ENCODE data around the gene EPB41L1.

The EPB41L1 gene

DNA sequence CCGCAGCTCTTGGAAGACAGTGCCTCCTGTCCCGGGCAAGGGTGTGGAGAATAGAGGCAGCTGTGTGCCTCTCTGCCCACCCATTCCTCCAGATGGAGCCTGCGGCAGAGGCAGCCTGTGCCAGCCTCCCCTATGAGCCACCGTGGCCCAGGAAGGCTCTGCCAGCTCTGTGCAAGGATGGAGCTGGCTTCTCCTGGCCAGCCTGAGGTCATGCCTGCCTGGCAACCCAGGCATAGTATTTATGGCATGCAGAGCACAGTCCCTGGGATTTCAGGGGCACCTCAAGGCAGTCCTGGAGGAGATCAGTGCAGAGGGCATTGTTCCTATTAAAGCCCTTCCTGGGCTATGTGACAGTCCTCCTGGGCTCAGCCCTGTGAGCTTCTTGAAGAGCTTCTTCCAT is 1.5 kb downstream of the EPB41L1 start:
- no peak for DNase-seq (ENCODE audit: low read depth)

DNA sequence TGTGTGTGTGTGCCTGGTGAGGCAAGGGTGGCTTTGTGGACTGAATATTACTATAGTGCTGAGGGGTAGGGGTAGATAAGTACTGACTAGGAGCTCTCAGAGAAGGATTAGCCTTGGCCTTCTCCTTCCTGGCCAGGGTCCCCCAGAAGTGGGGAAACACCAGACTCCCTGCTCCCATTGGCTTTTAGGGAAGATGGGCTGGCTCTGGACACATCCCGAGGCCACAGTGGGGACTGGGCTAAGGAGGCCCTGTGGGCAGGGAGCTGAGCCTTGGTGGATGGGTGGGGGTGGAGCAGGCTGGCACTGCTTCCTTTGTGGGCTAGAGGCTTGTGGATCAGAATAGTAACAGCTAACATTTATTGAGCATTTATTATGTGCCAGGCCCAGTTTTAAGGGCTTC is 3.1 kb downstream of the EPB41L1 start:
- no peak for DNase-seq (ENCODE audit: low read depth)

DNA sequence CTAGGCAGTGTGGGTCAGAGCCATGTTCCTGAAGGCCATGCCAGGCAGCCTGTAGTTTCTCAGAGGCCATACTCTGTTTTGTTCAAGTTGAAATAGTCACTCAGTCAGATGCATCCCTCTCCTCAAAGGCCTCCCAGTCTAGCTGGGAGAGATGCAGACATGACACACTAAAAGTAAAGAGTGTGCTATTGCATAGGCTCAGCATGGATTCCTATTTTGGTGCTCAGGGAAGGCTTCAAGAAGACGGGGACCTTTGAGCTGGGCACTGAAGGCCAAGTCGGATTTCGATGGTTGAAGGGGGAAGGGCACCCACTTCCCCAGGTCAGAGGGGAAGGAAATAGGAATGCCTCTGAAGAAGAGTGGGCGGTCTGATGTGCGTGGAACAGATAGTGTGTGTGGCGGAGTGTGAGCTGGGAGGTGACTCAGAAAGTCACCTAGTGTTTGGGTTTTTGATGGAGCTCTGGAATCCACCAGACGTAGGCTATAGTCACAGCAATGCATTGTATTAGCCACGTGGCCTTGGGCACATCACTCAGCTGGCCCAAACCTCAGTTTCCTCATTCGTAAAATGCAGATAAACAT is 3.7 kb downstream of the EPB41L1 start:
- DNase-seq (ENCODE audit: low read depth), result no peak

DNA sequence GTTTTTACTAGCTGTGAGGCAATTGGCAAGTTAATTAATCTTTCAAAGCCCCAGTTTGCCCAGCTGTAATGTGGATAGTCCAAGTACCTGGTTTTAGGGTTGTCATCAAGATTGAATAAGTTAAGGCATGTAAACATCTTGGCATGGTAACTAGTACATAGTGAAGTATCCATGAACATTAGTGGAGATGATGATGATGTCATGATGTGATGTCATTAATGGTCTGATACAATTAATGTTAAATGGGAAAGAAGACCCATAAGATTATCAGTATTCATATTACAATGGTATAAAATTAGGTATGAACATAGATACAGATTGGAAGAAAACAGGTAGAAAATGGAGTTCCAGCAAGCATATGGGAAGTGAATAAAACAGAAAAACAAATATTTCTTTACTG is 5.3 kb downstream of the EPB41L1 start:
- DNase-seq (ENCODE audit: low read depth), result no peak

DNA sequence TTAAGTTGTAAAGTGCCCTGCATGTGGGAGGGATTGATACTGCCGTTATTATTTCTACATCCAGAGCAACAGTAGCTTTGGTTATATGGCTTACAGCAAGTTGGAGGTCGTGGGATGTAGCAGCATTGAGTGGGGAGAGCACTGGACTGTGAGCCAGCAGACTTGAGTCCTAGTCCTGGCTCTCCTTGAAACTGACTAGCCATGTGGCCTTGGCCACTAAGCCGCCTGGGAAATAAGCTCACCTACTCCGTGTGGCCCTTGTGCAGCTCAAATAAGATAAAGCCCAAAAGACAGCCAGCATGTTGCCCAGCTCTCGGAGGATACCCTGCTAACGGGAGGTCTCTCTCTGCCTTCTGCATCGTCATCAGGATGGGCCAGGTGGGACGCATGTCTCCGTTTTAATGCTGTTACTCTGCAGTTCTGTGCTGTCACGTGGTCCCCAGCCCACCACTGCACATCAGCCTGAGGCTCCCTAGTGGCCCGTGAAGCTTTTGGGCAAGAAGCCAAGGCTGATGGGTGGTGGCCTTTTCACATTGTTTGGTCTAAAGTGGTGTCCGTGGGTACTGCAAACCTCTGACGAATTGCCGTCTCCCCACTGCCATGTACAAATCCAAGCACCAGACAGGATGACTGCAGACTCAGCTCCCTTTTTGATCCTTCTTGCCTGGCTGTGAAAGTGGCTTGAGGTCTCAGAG is 7.9 kb downstream of the EPB41L1 start:
- no peak for DNase-seq (ENCODE audit: low read depth)

DNA sequence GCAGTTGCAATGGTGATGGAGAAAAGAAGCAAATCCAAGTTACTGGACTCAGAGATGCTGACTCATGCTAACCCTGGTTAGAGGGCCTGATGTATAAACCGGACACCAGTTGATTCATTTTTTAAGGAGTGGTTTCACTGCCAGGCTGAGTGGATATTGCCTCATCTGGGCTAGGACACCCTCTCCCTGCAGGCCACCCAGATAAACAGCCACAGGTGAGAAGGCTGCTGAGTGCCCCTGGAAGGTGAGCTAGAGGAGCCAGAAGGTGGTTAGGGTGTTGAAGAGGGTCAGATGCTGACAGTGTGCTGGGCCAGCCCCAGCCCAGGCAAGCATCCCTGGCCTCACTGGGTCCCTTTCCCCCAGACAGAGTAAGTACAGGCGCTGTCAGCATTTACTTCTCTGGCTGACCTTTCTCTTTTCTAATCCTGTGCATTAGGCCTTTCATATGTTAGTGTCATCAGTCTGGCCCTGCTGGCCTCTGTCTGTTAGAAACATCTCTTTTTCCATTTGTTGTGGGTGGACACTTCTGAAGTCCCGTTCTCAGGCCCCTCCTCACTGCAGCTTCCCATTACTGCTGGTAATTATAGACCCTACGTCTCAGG is 13.5 kb downstream of the EPB41L1 start:
- no peak for DNase-seq (ENCODE audit: low read depth)

DNA sequence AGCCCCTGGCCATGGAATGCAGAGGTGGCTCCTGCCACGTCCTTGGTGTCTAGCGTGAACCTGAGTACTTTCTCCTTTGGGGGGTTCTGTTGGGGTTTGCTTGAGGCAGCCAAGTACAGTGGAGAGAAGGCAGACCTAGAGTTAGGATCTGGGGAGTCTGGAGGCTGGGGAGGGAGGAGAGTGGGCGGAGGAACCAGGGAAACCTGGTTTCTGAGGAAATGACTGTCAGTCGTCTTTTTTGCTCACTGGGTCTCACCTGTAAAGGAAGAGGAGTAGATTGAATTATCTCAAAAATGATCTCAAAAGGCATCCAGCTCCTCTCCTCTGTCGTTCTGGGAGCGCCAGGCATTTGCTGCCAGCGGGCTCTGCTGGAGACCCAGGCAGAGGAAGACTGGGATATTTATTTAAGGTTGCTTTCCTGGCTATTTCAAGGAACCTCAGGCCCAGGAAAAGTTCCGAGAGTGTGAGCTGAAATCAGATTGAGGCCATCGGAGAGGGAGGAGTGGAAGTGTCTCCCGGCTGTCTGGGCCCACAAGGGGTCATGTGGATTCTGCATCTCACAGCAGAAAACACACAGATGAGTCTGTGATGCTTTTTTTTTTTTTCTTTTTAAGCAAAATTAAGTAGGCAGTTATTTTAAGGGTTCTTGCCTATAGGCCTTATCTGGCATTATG is 16.1 kb downstream of the EPB41L1 start:
- DNase-seq (ENCODE audit: low read depth), result no peak

DNA sequence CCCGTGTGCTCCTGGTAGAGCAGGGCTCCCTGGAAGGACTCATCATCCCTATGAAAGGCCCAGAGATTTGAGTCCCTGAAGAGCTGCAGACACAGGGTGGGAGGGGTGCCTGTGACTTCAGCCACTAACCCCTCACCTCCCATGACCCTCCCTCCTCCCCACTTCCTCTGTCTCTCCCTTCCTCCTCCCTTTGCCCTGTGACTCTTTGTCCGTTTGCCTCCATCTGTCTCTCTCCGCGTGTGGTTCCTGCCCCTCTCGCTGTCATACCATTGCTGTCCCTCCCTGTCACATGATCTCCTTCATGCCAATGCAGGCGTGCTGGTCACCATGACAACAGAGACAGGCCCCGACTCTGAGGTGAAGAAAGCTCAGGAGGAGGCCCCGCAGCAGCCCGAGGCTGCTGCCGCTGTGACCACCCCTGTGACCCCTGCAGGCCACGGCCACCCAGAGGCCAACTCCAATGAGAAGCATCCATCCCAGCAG is 19.0 kb downstream of the EPB41L1 start:
- no peak for DNase-seq (ENCODE audit: low read depth)

DNA sequence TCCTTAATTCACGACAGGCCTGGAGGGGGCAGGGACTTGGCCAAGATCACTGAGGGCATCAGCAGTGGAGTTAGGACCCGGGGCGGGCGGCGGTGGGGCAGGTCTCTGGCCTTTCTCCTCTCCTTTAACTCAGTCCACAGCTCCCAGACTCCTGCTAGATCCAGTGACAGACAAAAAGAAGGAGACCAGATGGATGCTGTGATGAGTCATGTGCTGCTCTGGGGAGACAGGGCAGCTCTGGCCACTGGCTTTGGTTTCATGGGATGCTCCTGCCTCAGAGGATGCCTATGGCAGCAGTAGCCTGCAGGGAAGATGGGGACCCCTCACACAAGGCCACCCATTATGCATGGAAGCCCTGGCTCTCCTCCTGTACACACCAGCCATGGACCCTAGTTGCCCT is 20.5 kb downstream of the EPB41L1 start:
- DNase-seq (ENCODE audit: low read depth), result no peak

DNA sequence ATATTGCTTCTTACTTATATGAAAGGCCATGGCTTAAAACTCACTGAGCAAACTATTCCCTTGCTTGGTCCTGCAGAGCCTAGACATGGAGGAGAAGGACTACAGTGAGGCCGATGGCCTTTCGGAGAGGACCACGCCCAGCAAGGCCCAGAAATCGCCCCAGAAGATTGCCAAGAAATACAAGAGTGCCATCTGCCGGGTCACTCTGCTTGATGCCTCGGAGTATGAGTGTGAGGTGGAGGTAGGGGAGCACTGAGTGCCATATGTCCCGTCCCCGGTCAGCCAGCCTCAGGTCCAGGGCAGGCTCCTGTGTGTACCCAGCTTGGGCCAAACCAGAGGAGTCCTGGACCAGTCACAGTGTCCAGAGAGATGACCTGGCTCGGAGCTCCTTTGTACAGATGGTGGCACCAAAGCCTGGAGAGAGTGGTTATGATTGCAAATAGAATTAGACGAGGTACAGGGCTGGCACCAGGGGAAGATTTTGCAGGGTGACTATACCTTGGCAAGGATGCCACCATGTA is 21.0 kb downstream of the EPB41L1 start:
- no peak for DNase-seq (ENCODE audit: low read depth)

DNA sequence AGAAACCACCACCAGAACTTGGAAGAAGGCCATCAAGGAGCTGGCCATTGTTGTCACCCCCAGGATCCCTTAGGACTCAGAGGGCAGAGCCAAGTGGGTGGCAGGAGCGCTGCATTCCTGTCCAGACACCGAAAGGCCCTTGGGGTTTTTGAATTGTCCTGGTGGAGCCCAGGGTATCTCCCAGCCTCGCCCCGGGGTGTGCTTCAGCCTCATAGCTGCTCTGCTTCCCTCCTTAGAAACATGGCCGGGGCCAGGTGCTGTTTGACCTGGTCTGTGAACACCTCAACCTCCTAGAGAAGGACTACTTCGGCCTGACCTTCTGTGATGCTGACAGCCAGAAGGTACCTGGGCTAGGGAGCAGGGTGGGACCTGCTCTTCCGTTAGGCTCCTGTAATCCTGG is 23.2 kb downstream of the EPB41L1 start:
- DNase-seq (ENCODE audit: low read depth), result no peak

DNA sequence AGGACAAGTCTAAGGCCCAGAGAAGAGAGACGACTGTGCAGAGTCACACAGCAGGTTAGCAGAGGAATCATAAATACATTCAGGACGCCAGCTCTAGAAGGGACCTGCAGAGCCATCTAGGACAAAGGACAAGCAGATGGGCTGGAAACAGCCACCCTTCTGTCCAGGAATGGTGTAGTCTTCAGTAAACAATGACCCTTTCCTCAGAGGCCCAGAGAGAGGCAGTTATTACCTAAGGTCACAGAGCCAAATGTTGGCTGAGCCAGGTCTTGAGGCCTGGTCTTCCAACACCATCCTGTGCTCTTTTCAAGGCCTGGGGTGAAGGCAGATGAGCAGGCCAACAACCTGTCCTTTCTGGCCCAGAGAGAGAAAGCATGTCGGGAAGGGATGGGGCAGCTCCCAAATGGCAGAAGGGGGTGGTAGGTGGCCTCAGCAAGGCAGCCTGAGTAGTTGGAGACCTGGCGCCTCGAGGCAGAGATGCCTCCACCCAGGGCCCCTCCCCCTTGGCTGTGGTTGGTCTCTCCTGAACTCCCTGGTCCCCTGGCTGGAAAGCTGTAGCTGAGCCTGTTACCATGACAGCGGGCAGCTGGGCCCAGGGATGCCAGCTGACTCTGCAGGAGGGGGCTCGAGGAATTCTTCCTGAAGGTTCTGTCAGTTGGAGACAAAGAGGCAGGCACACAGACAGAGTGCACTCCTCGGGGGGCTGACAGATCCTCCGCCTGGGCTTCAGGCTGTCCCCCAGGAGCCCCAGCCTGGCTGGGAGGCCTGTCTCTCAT is 24.8 kb downstream of the EPB41L1 start:
- no peak for DNase-seq (ENCODE audit: low read depth)

DNA sequence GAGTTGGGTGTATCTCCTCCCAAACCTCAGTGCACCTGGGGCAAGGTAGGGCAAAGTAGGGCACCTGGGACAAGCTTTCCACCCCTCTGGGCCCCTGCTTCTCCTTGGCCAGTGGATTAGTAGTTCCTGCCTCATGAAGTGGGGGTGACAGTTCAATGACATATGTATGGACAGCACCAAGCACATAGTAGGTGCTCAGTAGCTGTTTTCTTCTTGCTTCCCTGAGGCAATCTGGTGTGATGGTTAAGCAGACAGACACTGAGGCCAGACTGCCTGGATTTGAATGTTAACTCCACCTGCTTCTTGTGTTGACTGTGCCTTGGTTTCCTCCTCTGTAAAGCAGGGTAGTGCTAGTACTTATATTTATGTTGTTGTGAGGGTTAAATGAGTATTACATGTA is 25.8 kb downstream of the EPB41L1 start:
- DNase-seq (ENCODE audit: low read depth), result no peak

DNA sequence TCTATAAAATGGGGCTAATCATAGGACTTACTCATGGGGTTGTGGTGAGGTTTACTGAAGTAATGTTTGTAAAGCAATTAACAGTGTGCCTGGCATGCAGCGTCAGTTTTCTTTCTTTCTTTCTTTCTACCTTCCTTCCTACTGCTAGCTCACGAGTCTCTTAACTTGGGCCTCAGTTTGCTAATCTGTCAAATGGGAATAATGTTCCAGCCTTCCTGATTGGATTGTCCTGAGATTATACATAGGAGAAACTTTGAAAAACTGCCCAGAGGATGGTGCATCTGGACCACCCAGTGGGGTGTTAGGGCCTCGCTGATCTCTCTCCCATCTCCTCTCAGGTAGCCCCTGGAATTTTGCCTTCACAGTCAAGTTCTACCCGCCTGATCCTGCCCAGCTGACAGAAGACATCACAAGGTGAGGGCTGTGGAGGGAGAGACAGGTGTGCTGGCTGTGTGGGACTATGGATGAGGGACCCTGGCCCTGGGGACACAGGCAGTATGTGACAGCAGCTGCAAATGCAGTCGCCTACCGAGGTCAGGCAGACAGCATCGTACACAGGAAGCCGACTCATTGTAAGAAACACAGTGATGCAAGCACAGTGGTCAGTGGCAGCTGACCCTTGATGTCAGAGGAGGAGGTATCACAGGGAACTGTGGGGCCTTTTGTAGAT is 27.5 kb downstream of the EPB41L1 start:
- no peak for DNase-seq (ENCODE audit: low read depth)

DNA sequence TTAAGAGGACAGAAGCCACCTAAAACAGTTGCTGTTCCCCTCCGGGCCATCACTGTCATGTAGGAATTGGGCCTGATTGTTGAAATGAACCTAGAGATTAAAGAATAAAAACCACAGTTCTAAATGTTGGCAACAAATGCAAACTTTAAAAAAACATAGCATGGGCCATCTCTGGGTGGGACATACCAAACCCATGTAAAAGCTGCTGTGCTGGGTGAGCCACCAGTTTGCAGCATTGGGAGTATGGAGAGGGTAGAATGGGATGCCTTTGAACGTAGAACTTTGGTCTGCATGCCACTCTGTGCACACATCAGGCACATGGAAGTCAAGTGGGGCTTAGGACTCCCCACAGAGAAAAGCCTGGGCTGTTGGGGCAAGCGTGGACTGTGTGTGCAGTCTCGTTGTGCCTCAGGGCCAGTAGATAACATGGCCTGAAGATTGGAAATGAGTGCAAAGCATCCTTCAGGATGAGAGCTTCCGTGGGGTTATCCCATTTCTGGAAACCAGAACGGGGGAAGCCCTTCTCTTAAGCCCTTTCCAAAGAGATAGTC is 28.1 kb downstream of the EPB41L1 start:
- no peak for DNase-seq (ENCODE audit: low read depth)

DNA sequence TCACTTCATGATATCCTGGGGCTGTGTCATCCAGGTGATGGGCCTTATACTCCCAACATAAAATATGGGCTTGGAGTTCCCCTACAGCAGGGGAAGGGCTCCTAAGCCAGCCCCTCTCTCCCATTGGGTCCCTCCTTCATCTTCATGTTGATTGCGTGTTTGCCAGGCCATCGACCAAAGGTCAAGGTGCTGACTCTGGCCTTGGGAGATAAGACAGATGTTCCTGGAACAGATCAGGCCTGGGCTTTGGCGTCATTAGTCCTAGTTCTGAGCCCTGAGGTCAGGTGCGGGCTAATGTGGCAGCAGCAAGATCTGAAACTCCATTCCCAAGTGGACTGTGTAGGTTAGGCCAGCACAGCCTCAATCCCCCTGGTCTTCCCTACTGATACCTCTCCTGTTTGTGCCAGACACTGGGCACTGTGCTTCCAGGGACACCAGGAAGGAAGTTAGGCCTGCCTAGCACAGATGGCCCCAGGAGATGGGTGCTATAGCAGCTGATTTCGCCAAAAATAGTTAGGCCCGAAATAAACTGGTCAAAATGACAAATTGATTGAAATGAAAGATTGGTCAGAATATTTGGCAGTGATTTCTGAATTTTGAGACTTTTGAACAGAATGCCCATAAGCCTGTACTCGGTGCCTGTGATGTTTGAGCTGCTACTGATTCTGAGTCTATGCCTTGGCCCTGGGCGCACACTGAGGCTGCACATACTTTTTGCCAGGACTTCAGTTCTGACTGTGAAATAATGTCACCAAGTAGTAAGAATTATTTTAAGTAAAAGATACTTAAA is 28.8 kb downstream of the EPB41L1 start:
- no peak for DNase-seq (ENCODE audit: low read depth)

DNA sequence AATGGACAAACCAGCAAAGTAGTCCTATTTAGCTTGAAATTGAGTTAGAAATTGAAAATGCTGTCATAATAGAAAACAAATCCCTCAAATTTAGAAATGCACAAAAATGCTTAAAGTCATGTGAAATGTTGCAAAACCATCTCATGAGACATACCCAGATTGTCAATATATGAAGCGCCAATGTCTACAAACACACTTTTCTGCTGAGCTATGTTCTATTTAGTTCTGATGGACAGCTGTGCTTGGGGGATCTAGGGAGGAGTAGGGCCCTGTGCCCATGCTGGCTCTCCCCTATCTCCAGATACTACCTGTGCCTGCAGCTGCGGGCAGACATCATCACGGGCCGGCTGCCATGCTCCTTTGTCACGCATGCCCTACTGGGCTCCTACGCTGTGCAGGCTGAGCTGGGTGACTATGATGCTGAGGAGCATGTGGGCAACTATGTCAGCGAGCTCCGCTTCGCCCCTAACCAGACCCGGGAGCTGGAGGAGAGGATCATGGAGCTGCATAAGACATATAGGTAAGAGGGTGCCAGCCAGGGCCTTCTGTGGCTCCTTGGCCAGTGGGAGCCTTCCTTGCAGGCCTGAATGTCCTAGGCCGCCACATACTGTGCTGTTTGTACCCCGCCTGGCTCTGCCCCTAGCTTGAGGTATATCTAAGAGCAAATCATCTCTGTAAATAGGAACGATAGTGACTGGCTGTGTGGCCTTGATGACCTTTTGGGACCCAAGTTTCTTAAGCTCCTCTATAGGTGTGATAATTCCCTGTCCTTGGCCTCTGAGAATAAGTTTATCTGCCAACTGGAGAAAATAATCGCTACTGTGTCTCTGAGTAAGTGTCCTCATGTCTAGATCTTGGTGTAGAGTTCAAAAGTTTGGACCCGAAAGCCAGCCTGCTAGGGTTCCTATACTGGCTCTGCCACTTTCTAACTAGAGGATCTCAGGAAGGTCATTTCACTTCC is 30.6 kb downstream of the EPB41L1 start:
- DNase-seq (ENCODE audit: low read depth), result no peak

DNA sequence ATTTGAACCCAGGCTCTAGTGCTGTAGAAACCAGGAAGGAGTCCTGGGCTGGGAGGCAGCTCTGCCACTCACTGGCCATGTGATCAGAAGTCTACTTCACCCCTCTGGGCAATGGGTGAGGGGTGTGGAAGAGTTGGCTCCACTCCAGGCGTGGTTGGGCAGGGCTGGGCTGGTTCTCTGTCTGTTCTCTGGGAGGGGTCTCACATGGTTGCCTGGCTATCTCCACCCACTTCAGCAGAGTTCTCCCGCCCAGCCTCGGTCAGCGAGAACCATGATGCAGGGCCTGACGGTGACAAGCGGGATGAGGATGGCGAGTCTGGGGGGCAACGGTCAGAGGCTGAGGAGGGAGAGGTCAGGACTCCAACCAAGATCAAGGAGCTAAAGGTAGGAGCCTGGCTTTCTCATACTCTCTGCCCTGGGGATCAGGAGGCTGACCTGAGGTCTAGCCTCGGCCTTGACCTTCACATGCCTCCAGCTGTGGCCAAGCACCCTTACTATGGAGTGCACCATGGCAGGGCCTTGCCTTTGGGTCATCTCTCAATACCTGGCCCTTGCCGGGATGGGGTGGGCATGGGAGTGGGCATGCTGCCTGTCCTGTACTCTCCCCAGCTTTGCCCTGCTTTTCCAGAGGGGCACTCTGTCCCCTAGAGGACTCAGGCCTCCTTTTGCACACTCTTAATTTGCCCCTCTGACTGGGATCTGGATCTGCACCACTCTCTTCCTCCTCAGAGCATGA is 39.6 kb downstream of the EPB41L1 start:
- DNase-seq (ENCODE audit: low read depth), result no peak

All from stimulated activated CD8-positive, alpha-beta memory T cell treated with anti-CD3 and anti-CD28 coated beads, Interleukin-15, amount 100 ng/mL, for 24 hours (primary cell).